Measurements from ENCODE around the gene KLK7.

Gene KLK7

DNA sequence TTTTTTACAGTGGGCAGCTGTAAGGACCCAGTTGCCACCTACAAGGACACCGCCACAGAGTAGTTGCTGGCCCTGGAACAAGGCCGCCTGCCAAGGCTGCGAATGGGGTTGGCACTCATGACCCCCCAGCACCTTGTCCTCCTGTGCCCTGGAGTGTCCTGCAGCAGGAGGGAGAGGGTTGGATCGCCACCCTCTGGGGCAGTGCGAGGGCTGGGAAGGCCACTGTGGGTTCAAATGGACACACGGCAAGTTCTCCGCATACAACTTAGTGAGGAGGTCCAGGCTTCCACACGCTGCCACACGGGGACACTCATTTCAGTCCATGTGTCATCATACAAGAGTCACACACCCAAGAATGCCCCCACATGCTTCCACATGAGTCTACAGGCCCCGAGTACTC is 16.7 kb upstream of the KLK7 start:
- Histone ChIP-seq H3K36me3 (ENCODE audit: low read length) (no peaks in the 10 kb centered on the region), H3K27ac (ENCODE audit: low read depth, low read length) (no peak overlapping the region), H3K9me3 (ENCODE audit: insufficient read depth, low read length) (no peaks in the 10 kb centered on the region), H3K79me2 (ENCODE audit: insufficient read depth, low read length) (no peaks in the 10 kb centered on the region), H3K4me3 (ENCODE audit: insufficient read depth, low read length, poor library complexity, severe bottlenecking) (no peak overlapping the region), H3K9ac (ENCODE audit: low read length) (no peak overlapping the region), H3K9me2 (replicated peaks; ENCODE audit: insufficient read depth, low read length) (no peaks in the 10 kb centered on the region), H3K4me2 (ENCODE audit: low read depth, low read length, poor library complexity, severe bottlenecking) (no peak overlapping the region), H3K27me3 (ENCODE audit: low read length) (no peaks in the 10 kb centered on the region; the same call in 1 of the 2 replicates), H3F3A (ENCODE audit: insufficient read depth) (no peaks in the 10 kb centered on the region), H4K20me1 (ENCODE audit: low read depth, low read length) (no peaks in the 10 kb centered on the region), H2AFZ (ENCODE audit: low read depth, low read length, severe bottlenecking) (no peak overlapping the region)
- TF ChIP-seq, protein P1, sequence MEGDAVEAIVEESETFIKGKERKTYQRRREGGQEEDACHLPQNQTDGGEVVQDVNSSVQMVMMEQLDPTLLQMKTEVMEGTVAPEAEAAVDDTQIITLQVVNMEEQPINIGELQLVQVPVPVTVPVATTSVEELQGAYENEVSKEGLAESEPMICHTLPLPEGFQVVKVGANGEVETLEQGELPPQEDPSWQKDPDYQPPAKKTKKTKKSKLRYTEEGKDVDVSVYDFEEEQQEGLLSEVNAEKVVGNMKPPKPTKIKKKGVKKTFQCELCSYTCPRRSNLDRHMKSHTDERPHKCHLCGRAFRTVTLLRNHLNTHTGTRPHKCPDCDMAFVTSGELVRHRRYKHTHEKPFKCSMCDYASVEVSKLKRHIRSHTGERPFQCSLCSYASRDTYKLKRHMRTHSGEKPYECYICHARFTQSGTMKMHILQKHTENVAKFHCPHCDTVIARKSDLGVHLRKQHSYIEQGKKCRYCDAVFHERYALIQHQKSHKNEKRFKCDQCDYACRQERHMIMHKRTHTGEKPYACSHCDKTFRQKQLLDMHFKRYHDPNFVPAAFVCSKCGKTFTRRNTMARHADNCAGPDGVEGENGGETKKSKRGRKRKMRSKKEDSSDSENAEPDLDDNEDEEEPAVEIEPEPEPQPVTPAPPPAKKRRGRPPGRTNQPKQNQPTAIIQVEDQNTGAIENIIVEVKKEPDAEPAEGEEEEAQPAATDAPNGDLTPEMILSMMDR (IDR thresholded peaks at IDR 0.05; ENCODE audit: insufficient read depth, low read length, poor library complexity, severe bottlenecking) = no peak
- no peak for TF ChIP-seq EZH2phosphoT487 (conservative IDR thresholded peaks at IDR 0.05; ENCODE audit: low read length)

DNA sequence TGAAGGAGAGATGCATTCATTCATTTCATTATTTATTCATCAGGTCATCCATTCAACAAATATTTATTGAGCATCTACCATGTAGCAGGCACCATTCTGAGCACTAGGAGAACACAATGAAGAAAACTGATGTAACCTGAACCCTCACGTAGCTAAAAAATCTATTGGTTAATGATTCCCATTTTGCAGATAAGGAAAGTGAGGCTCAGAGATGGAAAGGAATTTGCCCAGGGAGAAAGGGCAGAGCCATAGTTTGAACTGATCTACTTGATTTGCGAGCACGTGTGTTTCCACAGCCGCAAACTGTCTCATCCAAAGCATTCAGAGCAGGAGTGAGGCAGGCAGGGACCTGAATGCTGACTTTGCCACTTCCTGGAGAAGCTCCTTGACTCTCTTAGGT is 15.0 kb upstream of the KLK7 start:
- Histone ChIP-seq H3K79me2 (ENCODE audit: insufficient read depth, low read length) (no peaks in the 10 kb centered on the region), H3K9me3 (ENCODE audit: insufficient read depth, low read length) (0 out of 2 replicates have a peak, but pooled peaks cover 5% of the 10 kb centered on the region), H3F3A (ENCODE audit: insufficient read depth) (no peaks in the 10 kb centered on the region), H3K4me2 (ENCODE audit: low read depth, low read length, poor library complexity, severe bottlenecking) (no peak overlapping the region), H4K20me1 (ENCODE audit: low read depth, low read length) (no peaks in the 10 kb centered on the region), H3K9me2 (replicated peaks; ENCODE audit: insufficient read depth, low read length) (no peaks in the 10 kb centered on the region), H3K36me3 (ENCODE audit: low read length) (no peaks in the 10 kb centered on the region), H2AFZ (ENCODE audit: low read depth, low read length, severe bottlenecking) (no peak overlapping the region), H3K9ac (ENCODE audit: low read length) (no peak overlapping the region), H3K27ac (ENCODE audit: low read depth, low read length) (no peak overlapping the region), H3K27me3 (ENCODE audit: low read length) (no peaks in the 10 kb centered on the region; the same call in 1 of the 2 replicates), H3K4me3 (ENCODE audit: insufficient read depth, low read length, poor library complexity, severe bottlenecking) (no peak overlapping the region)
- TF ChIP-seq, protein P1 (IDR thresholded peaks at IDR 0.05; ENCODE audit: insufficient read depth, low read length, poor library complexity, severe bottlenecking) = no peak
- no peak for TF ChIP-seq EZH2phosphoT487 (conservative IDR thresholded peaks at IDR 0.05; ENCODE audit: low read length)

DNA sequence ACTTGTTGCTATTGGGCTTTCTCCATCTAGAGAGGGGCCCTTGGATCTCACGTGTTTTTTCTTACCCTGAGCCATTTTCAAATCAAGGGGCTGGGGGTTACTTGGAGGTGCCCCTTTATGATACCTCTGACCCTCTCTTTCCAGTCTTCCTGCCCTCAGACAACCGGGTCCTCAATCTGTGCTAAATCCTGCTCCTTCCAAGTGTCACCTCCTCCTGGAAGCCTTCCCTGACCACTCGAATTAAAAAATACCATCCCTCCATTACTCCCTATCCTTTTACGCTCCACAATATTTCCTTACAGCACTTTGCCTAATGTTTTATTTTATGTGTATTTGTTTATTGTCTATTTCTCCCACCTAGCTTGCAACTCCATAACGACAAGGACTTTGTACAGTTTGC is 14.3 kb upstream of the KLK7 start:
- no peak overlapping the region for H3K27ac ChIP-seq (ENCODE audit: low read depth, low read length)
- no peak overlapping the region for H3K4me3 ChIP-seq (ENCODE audit: insufficient read depth, low read length, poor library complexity, severe bottlenecking)
- H3K9me2 ChIP-seq (replicated peaks; ENCODE audit: insufficient read depth, low read length) = no peaks in the 10 kb centered on the region
- no peaks in the 10 kb centered on the region for H3K79me2 ChIP-seq (ENCODE audit: insufficient read depth, low read length)
- H3K9me3 ChIP-seq (ENCODE audit: insufficient read depth, low read length) = 0 out of 2 replicates have a peak, but pooled peaks cover 5% of the 10 kb centered on the region
- H3F3A ChIP-seq (ENCODE audit: insufficient read depth) = no peaks in the 10 kb centered on the region
- no peak overlapping the region for H3K9ac ChIP-seq (ENCODE audit: low read length)
- no peaks in the 10 kb centered on the region for H4K20me1 ChIP-seq (ENCODE audit: low read depth, low read length)
- H3K4me2 ChIP-seq (ENCODE audit: low read depth, low read length, poor library complexity, severe bottlenecking) = no peak overlapping the region
- no peaks in the 10 kb centered on the region for H3K36me3 ChIP-seq (ENCODE audit: low read length)
- no peak overlapping the region for H2AFZ ChIP-seq (ENCODE audit: low read depth, low read length, severe bottlenecking)
- H3K27me3 ChIP-seq (ENCODE audit: low read length) = no peaks in the 10 kb centered on the region; the same call in 1 of the 2 replicates
- TF ChIP-seq, protein P1 (IDR thresholded peaks at IDR 0.05; ENCODE audit: insufficient read depth, low read length, poor library complexity, severe bottlenecking) = no peak
- TF ChIP-seq EZH2phosphoT487 (conservative IDR thresholded peaks at IDR 0.05; ENCODE audit: low read length) = no peak

All from SU-DHL-6 (cell line).